GM19240 (cell line): ENCODE results near the gene SYNGR1.

Source experiments
- DNase-seq: peaks from one replicate; pipeline ENCODE4 v3.0.0; 2011; ENCODE audit warnings: low spot score; ENCODE audit not compliant: insufficient read length

SYNGR1 gene, protein sequence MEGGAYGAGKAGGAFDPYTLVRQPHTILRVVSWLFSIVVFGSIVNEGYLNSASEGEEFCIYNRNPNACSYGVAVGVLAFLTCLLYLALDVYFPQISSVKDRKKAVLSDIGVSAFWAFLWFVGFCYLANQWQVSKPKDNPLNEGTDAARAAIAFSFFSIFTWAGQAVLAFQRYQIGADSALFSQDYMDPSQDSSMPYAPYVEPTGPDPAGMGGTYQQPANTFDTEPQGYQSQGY

DNA sequence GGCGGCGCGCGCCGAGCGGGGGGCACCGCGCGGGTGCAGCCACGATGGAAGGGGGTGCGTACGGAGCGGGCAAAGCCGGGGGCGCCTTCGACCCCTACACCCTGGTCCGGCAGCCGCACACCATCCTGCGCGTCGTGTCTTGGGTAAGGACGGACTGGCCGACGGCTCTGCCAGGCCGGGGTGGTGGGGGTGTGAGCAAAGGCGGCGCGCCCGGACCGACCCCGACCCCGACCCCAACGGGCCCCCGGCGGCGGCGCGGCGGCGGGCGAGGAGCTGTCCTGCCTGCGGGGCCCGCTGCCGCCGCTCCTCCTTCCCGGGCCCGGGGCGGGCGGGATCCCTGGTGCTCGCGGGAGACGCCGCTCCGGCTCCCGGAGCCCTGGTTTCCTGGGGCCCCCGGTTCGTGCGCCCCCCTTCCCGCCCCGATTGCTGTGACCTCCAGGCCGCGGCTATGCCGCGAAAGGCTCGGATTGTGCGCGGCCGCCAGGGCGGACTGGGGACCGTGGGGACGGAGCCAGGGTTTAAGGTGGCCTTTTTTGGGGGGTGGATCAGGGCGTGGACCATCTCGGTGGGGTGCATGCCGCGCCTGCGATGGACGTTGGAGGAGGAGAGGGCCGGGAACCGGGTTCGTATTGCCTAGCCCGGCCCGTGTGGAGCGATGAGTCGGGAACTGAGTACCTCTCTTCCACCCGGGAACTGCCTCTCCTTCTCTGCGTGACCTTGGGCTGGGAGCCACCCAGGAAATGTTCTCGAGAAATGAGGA lies at the start of gene SYNGR1:
Gene SYNGR1 (plus strand): TSS at position 25 of the 760 bp plus-strand sequence. CDS start 20 bp downstream, at position 45.
- no peak for DNase-seq

- DNase-seq: no peak
Measured at GRCh38 chr22:39300186-39300830, 49.5 kb upstream of the SYNGR1 start.

GRCh38 chr22:39301108-39301507 lies 48.7 kb upstream of the SYNGR1 start:
- no peak for DNase-seq

GRCh38 chr22:39301926-39302325 lies 47.9 kb upstream of the SYNGR1 start:
- no peak for DNase-seq

DNA sequence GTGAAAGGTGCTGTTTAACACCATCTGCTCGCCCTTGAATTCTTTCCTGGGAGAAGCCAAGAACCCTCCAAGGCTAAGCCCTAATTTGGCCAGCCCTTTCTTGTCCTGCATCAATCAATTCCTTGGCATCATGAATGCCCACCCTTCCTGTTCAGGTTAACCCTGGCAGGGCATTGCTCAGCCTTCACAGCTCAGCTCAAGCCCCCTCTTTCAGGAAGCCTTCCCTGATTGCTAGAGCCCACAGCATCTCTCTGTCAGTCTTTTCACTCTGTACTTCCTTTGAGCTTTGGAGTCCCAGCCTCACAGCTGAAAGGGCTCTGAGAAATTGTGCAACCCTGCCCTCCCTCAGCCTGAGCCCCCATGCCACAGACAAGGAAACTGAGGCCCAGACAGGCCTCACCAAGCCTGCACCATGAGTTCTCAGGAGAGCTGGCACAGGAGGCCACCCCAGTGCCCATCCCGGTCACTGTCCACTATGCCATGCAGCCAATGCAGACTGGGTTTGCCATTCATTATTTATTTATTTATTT lies 47.3 kb upstream of the SYNGR1 start:
- DNase-seq: no peak

DNA sequence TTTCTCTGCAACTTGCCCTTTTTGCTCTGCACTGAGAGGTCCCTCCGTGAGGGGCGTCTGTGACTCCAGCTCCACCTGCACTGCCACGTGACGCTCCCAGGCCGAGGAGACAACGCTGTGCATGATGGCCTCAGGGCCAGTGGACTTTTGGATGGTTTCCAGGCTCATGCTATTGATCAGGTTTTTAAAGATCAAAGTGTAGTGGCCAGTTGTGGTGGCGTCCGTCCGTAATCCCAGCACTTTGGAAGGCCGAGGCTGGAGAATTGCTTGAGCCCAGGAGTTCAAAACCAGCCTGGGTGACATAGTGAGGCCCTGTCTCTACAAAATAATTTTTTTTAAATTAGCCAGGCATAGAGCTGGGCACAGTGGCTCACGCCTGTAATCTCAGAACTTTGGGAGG lies 46.4 kb upstream of the SYNGR1 start:
- DNase-seq: no peak

- no peak for DNase-seq
Measured at GRCh38 chr22:39303892-39304671, 45.7 kb upstream of the SYNGR1 start.

DNA sequence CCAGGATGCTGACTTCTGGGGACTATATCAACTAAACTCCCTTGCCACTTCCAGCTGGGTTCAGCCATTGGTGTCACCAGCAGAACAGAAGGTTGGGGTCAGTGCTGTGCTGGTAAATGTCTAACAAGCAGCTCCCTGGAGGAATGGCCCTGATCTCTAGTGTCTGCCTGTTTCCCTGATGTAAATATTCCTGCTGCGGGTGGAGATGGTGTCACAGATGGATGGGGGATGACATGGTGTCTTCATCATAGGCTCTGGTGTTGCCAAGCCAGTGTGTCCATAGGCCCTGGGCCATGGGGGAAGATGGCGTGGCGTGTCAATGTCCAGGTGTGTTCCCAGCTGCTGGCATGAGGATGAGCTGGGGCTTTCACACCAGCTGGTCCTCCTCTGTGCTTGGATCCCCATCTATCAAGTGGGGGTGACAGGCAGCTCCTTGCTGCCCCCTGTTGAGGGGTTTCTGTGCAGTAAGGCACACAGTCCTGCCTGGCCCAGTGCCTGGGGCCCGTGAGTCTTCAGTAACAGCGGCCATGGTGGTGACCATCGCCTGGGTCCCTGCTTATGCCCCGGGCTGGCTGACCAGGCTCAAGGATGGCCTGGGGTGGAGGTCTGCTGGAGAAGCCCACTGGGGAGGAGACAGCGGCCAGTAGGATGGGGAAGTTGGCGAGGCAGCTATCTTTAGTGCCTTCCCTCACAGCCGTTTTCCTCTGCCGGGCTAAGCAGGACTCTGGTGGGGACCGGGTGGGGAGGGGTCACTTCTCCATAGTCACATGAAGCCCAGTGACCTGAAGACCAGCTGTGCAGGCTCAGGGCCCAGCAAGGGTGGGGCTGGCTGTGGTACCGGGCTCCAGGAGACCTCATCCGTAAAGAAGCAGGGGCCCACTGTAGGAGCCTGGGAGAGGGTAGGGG lies 43.1 kb upstream of the SYNGR1 start:
- DNase-seq: no peak

DNA sequence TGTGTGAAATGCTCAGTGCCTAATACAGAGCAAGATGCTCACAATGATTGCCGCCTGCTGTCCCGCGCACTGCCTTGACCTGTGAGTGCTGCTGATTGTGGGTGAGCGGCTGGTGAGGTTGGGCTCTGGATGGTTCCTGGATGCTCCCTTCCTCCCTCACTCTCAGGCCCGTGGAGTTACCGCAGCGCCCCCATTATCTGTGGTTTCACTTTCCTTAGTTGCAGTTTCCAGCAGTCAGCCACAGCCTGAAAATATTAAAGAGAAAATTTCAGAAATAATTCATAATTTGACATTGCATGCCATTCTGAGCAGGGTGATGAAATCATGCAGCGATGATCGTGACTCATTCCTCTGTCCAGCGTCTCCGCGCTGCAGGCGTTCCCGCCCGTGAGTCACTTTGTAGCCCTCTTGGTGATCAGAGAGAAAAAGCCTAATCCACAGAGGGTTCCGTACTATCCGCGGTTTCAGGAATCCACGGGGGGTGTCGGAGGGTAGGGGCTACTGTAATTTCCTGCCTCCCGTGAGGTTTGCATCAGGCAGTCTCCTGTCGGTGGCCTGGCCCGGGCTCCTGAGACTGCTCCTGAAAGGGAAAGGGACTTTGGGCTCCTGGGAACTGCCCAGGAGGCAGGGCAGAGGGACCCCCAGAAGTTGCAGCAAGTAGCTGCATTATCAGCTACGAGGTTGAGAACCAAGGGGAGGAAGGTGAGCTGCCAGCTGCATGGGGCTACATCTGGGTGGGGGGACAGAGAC lies 41.0 kb upstream of the SYNGR1 start:
- DNase-seq: no peak

DNA sequence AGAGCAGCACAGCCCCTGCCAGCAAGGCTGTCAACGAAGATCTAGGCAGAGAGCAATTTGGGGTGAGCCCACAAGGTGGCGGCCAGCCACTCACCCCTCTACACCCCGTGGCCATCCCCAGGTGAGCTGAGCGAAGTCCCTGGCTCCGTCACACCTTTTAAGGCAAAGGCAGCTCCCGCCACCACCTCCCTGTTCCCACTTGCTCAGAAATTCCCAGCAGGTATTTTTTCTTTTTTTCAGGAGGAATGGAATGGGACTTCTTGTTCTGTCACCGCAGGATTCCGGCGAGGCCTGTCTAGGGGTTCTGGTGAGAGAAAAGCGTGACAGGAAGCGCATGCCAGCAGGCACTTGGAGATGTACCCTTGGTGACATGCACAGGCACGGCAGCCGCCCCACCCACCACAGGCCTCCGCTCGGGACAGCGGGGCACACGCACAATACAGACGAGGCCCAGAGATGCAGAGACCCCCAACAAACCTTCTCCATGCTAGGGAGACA lies 40.4 kb upstream of the SYNGR1 start:
- no peak for DNase-seq

DNA sequence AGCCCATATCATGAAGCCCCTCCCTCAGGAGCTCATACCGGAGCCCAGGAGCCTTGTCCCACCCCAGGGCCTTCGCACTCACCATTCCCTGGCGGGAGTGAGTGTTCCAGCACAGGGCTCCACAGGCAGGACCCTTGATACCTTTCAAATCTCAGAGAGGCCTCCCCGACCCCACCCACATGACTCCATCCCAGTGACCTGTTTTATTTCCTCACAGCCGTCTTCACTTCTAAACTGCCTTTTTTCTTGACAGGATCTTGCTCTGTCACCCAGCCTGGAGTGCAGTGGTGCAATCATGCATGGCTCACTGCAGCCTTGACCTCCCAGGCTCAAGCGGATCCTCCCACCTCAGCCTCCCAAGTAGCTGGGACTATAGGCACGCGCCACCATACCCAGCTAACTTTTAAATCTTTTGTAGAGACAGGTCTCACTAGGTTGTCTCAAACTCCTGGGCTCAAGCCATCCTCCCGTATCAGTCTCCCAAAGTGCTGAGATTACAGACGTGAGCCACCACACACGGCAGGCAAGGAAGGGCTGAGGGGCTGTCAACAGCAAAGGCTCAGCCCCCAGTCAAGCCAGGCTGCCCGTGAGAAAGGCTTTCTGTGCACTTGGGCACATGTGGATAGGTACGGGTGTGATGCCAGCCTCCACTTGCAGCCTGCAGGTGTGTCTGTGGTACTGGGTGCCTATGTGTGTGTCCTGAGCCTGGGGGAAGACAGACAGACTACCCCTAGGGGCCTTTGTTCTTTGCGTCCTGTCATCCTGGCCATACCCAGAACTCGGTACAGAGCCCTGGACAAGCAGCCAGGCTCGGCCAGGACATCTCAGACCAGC lies 39.7 kb upstream of the SYNGR1 start:
- DNase-seq: no peak

DNA sequence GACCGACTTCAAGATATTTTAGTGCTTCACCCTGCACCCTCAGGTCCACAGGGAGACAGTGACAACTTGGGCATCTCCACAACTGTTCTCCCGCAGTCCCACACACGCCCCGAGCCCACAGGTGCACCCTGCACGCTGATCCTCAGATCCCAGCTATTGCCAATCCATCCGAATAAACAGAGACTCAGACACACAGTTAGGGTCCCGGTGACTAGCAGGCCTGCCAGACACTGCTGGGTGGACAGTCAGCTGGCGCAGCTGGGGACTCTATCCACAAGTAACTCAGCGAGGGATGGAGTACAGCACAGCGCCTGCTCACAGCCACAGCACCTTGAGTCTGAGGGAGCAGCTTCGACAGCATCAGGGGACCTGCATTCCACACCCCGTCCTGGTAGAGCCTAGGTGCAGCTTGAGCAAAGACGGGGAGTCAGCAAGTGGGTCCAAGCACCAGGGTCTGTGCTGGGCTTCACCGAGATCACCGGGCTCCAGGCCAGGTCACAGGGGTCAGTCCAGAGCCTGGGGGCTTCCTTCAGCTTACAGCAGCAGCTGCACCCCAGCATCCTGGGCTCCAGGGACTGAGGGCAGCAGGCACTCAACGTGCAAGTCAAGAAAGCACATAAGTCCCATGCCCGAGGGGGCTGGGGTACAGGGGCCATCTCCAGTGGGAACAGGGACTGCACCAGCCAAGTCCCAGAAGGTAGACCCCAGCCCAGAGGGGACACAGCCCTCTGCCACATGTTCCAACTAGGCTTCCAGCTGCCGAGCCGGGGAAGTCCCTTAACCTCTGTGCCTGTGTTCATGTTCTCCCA lies 38.0 kb upstream of the SYNGR1 start:
- DNase-seq: no peak

DNA sequence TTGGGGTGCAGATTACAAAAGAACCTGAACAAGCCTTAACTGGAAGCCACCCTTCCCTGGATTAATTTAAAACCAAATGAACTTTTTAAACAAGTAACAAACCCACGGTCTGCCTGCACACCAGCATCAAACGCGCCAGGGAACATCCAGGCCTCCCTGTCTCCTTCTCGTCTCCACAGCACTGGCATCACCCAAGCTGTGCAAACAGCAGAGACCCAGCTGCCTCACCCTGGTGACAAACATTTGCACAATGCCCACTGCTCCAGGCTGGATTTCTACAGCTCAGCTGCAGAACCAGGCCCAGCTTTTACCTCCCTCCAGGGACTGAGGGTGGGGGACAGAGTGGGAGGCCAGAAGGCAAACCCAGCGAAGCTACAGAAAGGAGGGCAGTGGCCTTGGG lies 37.4 kb upstream of the SYNGR1 start:
- DNase-seq: no peak

DNA sequence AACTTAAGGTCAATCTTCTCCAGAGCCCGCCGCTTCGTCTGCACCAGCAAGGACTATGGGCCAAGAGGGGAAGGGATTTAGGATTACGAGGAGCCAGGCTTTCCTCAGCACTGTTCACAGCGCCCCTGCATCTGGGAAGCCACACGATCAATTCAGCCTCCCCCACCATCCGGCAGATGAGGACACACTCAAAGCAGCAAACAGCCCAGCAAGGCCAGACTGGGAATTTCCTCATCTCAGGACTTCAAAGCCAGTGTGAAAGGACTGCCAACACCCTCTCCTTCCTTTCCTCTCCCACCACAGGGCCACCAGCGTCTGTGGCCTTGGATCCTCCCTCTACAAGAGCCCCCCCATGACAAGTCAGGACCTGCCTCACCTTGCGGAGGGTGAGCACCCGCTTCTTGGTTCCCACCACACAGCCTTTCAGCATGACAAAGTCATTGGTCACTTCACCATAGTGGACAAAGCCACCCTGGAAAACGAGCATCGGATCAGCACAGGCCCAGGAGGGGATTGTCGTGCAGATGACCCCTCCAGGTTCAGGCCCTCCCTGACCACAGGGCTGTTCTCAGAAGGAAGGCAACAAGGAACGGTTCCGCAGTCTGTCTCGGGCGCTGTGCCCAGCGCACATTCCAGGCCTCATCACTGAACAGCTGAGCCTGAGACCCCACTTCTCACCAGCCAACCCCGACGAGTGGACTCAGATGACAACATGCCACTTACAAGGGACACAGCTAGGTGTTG lies 36.4 kb upstream of the SYNGR1 start:
- DNase-seq: no peak

DNA sequence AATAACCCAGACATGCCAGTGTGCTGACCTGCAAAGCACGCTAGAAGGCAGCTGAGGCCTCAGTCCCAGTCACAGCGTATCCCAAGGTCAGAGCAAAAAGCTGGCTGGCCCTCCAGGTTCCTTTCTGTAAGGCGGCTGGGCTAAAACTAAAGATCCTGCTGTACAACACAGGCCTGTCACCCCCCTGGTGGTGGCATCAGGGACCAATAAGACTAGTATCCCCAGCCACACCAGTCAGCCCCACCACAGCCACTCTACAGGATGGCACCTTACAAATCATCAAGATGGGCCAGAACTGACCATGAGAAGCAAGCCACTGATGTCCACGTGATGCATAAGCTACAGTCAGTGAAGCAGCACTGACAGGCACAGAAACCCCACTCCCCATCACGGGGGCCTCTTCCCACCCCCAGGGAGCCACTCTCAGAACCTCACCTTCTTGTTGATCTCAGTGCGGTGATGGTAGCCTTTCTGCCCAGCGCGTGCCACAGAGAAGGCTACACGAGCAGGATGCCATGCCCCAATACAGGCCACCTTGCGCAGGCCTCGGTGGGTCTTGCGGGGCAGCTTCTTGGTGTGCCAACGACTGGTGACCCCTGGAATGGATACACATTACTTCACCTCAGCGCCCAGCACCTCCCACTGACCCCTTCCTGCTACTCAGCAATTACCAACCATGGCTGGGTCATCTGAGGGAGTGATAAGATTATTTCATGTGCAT lies 35.4 kb upstream of the SYNGR1 start:
- no peak for DNase-seq

GRCh38 chr22:39315389-39315788 lies 34.4 kb upstream of the SYNGR1 start:
- DNase-seq: no peak
